Renal cortical epithelial cell (primary cell): ENCODE measurements around the gene SLC35F1. TPM values are rescaled to one million over a fixed set of nuclear protein-coding genes. Genes with fewer than 3 reads are reported as not detected.
A peak's percentile ranks its signal among the peaks of the same experiment; 100 is the strongest.

ENCODE experiments used
- DNase-seq: peaks from one replicate; pipeline ENCODE4 v3.0.0-alpha.2; 2011; ENCODE audit warnings: low read depth
- total RNA-seq: library from RNA; depleted of rRNA; stranded (reverse); fragments of >200 nt; gene quantifications from 2 replicates; pipeline ENCODE4 v1.2.3, GENCODE V29; 2014

SLC35F1 gene
- total RNA-seq, 1 donor from 2014 or later, result 0.05 TPM

DNA sequence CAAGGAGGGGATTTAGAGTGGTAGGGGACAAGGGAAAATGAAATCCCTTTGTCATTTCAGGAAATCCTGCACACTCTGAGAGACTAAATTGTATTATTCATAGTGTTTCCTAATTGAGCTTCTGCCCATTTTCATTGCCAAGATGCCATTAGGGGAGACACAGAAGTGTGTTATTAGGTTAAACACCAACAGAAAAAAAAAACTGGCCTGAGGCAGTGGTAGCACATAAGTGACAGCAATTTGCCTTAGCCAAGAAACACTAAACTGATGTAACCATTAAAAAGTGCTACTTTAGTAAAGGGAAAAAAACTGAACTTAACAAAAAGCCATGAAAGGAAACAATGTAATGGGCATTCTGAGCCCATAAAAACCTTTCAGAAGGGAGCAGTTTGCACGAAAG is 370.6 kb downstream of the SLC35F1 start:
- DNase-seq, result peak; percentile 34

DNA sequence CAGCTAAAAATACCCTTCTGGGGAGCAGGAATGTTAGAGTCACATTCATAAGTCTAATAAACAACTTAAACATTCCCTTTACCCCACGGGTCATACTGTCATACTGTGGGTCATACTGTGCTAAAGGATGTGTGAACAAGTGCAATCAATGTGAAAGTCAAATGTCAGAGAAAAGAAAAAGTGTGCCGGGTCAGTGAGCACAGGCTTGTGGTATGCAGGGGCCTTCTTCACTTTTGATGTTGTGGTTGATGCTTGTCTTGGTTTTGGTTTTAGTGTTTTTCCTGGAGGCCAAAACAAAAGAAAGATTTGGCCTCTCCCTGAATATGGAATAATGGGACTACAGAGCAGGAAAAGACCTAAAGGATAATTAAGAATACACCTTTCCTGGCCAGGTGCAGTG is 373.1 kb downstream of the SLC35F1 start:
- DNase-seq, result peak; percentile 19

DNA sequence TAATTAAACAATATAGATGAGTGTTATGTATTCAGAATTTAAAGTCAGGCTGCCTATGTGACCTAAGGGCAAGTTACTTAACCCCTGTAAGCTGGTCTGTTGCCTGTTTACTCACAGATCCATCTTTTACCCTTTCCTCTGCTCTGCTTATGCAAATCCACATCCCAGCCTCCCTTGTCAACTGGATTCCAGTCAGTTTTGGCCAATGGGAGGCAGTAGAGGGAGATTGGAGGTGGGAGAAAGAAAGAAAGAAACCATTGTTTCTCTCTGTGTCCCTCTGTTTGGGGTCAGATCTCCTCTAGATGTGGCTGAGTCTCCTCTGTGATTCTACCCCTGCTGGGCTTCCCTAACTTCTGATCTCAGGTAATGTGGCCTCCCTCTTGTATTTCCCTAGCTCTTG is 374.2 kb downstream of the SLC35F1 start:
- DNase-seq, result no peak

DNA sequence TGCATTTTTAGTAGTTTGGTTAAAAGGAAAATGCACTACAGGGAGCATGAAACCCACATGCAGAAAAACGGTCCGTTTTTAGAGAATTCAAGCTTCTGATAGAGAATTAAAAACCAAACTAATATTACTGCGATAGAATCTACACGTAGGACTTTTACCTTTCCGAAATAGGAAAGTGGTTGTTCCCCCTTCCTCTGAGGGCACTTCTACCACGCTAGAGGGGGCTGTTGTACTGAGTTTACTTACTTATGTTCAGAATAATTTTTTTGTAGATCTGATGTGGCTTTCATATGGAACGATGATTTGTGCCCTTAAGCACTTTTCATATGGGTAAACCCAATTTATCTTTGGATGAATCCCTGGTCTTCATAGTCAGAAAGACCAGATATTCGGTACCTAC is 376.7 kb downstream of the SLC35F1 start:
- peak; percentile 47 for DNase-seq

DNA sequence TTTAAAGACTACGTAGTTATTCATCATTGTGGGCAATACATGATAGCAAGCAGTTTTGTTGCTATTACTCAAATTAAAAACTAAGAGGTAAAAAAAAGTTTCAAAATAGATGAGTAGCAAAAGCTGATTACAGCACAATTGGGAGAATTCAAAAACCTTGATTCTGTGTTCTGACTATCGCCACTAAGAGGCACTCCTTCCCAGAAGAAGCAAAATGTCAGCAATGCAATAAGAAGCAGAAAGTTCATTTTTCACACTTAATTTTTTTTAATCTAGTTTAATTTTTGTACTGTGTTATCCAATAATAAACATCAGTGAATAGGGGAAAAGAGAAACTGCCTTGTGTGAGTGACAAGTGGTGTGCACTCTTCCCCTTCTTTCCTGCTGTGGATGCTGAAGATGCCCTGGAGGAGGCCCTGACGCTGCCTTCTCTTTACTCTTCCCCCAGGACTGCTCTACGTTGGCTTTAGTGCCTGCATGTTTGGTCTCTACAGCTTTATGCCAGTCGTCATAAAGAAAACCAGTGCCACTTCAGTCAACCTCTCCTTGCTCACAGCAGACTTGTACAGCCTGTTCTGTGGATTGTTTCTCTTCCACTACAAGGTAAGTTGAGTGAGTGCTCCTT is 377.8 kb downstream of the SLC35F1 start:
- DNase-seq, result peak; percentile 5

DNA sequence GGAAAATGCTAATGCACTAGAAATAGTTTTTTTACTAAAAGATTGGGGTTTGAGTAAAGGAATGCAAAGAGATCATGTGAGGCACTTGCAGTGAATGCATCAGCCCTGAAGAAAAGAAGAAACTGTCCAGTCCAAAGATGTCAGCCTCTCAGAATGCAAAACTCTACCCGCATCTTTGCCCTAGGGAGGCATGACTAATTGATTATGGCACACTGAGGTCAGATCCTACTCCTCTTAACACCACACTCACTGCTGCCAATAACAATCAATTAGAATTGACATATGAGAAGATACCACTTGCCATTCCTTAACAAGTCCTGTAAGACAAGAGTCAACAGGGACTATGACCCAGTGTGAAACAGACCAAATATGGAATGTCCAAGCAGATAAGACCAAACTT is 378.7 kb downstream of the SLC35F1 start:
- no peak for DNase-seq

DNA sequence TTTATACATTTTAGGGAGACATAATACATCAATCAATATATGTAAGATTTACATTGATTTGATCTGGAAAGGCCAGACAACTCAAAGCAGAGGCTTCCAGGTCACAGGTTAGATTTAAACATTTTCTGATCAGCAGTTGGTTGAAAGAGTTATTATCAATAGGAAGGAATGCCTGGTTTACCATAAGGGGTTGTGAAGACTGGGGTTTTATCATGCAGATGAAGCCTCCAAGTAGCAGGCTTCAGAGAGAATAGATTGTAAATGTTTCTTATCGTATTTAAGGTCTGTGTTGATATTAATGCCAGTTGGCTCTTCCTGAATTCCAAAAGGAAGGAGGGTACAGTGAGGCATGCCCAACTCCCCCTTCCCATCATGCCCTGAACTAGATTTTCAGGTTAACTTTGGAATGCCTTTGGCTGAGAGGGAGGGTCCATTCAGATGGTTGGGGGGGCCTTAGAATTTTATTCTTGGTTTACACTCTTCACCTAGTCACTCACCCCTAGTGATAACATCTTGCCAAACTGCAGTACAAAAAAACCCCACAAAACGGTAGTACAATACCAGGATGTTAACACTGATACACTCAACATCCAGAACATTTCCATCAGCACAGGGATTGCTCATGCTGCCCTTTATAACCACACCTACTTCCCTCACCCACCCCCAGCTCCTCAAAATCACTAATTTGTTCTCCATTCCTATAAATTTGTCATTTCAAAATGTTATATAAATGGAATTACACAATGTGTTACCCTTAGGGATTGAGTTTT is 381.5 kb downstream of the SLC35F1 start:
- DNase-seq, result no peak

DNA sequence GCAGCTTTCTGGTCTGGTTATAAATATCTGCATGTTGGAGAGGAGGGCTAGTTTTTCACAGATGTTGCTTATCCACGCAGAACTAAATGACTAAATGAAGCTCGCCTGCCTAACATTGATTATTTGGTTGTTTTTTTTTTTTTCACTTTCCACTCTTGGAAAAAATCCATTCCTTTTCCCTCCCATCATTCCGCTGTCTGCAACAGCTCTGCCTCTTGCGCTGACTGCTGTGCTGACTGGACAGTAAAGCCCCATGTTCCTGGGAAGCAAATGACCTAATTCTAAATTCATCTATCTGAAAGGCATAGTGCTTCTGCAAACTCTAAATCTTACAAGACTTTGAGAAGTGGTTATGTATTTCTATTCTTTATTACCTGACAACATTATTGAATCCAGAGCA is 385.5 kb downstream of the SLC35F1 start:
- DNase-seq, result no peak

DNA sequence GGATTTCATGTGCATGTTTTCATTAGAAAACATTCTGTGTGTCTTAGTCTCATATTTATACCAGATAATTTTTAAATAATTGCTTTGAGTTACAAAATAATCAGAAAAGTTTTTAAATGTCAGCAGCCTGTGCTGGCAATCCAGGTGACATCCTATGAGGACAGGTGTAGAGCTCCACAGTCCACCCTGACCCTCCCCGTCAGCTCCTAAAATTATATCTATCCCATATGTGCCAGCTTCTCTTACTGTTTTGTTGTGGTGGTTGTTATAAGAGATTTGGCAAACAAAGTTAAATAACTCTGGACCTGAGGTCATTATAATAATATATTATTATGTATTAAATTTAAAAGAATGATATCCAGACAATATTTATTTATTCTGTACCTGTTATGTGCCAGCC is 387.8 kb downstream of the SLC35F1 start:
- no peak for DNase-seq

DNA sequence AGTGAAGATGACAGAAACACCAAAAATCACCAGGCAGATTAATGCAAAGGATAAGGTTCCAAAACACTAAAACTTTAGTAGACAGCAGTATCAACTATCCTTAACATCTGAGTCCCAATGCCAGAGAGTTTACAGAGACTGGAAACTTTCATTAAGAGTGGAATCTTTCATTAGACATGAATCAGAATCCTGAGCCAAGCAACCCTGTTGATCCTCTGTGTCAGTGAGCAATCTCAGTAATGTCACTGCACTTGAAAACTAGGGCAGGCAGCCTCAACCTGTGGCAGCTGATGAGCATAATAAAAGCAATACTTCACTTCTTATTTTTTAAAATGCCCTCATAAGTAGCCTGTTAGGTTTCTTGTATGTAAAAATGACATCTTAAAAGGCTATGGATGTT is 388.3 kb downstream of the SLC35F1 start:
- no peak for DNase-seq

DNA sequence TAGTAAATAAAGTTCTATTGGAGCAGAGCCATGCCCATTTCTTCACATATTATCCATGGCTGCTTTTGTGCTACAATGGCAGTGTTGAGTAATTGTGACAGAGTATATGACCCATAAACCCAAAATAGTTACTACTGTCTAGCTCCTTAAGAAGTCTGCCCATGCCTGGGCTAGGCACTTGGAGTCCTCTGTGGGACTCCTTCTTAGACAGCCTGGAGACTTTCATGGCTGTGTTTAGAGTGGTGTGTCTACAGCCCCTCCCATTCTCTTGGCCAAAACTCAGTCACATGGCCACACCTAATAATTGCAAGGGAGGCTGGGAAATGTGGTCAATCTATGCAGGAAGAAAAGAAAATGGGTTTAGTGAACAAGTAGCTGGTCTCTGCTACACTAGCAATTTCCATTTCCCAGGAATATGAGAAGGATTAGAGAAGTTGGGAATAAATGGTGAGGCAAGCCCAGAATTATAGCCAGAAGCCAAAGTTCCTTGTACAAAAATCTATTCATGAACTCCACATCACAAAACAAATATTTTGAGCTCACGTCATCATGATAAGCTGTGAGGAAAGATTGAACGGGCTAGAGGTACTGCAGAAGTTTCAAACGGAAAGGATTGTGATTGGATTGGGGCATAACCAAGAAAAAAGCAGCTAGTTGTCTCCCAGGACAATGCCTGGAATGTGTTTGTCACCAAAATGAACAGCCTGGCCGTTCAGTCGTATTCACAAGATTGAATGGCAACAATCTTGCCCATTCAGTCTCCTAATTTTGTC is 389.3 kb downstream of the SLC35F1 start:
- no peak for DNase-seq

DNA sequence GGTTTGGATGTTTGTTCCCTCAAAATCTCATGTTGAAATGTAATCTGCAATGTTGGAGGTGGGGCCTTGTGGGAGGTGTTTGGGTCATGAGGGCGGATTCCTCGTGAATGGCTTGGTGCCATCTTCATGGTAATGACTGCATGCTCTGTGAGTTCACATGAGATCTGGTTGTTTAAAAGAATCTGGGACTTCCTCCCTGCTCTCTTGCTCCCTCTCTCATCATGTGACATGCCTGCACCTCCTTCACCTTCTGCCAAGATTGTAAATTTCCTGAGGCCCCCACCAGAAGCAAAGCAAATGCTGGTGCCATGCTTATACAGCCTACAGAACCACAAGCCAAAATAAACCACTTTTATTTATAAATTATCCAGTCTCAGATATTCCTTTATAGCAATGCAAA is 390.8 kb downstream of the SLC35F1 start:
- DNase-seq, result no peak

DNA sequence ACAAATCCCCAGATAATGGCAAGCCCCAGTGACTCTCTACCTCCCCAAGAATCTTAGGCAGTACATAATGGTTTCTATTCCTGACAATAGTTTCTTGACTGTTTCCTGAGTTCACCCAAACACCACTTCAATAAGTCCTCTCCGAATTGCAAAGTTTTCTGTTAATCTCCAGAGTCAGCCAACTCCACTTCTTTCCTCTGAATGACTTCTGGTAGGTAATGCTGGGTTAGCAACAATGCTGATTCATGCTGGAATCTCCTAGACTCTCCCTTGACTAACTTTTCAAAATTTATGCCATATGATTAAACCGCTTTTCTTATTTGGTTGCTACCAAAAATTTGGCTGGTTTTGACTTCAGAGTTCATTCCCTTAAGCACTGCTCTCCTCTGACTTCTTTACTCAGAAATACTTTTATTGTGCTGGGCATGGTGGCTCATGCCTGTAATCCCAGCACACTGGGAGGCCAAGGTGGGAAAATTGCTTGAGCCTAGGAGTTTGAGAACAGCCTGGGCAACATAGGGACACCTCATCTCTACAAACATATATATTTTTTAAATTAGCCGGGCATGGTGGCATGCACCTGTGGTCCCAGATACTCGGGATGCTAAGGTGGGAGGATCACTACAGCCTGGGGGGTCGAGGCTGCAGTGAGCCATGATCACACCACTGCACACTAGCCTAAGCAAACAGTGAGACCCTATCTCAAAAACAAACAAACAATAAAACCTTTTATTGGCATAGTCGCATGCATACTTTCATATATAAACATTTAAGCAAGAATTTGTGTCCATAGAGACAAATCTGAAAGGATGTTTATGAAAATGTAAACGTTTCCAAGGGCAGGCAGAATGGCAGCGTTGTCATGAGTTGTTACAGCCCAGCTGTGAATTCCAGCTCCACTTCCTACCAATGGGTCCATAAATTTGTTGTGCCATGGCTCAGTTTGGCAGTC is 391.7 kb downstream of the SLC35F1 start:
- no peak for DNase-seq

DNA sequence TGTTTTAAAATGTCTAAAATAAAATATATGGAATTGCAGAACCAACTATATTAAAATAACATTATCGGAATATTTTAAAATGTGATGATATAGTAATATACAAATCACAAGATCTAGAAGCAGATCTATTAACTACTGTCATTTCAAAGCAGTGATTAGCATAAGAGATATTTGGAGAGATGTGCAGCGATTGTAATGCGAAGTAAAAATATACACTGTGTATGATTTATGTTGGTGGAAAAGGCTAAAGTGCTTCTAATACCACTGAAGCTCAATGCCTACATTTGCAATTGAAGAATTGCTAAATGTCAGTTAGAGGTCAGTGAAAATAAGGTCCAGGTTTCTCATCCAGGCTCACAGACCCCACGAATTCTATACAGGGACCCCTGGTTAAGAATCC is 392.4 kb downstream of the SLC35F1 start:
- DNase-seq, result no peak

DNA sequence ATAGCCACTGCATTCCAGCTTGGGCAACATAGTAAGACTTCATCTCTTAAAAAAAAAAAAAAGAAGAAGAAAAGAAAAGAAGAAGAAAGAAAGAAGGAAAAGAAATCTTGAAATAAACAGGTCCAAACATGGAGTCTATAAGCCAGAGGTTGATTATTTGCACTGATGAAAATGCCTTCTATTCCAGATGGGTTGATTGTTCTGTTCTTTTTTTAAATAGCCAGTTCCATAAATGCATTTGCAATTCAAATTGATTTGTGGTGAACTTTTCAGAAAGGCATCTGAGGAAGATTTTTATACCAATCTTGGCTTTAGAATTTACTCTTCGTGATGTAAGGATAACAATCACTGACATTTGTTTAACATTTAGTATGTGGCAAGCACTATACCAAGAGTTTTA is 397.3 kb downstream of the SLC35F1 start:
- DNase-seq, result no peak

DNA sequence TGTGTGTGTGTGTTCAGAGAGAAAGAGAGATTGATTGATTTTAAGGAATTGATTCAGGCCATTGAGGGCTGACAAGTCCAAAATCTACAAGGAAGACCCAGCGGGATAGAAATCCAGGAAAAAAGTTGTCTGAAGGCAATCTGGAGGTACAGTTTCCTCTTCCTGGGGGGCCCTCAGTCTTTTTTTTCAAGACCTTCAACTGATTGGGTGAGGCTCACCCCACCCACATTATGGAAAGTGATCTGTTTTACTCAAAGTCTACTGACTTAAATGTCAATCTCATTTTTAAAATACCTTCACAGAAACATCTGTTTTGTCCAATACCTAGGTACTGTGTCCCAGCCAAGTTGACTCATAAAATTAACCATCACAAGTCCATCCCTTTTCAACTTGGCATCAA is 398.0 kb downstream of the SLC35F1 start:
- DNase-seq, result no peak

DNA sequence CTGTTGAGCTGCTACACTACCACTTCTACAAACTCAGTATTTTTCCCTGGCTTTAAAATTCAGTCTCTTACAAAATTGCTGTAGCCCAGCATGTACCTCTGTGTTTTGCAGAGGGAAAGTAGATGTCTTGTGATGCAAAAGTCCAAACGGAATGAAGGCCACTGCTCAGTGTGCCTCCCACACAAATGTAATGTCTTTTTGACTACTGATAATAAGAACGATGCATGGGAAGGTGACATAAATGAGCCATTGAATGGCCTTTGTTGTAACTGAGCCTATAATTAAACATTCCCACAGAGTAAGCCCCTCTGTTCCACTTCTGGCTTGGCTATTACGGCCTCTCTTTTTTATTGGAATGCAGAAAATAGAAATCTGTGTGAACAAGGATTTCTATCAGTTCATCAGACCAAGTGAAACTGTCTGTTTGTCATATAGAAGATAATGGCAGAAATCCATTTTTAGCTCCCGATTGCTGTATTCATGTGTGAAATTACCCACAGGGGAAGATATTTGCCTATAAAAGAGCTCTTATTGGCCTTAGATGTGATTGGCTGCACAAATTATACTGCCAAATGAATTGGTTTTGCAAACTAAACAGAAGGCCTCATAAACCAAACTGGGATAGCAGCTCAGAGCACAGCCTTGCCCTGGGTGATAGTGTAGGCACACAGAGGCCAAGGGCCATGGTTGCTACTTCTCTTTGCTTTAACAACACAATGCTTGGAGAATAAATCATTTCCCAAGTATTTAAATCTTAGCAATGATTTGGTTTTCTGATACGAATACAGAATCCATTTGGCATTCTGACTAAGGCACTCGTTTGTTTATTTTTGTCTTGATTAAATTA is 399.6 kb downstream of the SLC35F1 start:
- DNase-seq, result no peak

DNA sequence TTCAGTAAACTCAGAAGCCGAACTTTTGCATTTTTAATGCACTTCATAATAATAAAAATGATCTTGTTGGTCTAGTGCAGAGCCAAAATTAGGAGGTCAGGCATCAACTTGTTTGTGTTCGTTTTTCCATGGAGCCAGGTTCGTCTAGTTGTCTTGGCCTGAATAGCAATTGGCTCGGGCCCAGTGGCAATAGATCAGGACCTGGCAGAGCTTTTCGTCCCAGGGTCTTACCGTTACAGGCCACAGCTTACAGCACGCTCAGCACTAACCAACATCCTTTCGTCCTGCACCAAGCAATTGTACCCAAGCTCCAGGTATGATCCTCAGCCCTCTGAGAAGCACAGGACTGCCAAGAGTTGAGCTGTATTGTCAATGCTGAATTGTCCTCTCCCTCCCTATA is 400.5 kb downstream of the SLC35F1 start:
- no peak for DNase-seq

DNA sequence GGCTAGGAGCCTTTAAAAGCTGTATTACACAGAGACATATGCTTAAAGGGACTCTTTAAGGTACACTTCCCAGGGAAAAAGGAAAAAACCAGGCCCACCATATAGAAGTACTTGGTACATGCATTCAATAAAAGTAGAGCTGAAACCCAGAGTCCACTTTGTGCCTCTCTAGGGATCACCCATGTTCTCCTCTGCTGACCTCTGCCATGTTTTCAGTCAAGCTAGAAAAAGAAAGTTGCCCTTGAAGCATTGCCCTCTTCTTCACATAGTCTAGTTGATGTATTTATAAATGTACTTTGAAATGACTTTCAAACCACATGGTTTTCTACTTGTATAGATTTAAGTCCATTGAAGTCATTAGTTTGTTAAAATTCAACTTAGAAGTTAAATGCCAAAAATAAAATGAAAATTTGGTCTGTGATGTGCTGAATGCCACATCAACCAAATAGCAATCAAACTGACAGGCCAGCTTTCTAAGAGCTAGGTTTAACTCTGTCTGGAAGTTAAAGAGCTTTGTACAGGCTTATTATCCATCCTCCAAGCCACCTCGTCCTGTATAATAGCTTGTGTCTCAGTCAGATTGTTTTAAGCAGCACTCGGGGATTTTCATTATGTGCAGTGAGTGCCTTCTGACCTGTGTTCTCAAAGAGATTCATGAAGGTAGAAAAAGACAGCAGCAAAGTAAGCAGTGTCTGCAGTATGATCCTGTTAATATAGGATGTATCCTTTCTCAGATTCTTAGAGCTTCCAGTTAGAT is 402.5 kb downstream of the SLC35F1 start:
- DNase-seq, result no peak

DNA sequence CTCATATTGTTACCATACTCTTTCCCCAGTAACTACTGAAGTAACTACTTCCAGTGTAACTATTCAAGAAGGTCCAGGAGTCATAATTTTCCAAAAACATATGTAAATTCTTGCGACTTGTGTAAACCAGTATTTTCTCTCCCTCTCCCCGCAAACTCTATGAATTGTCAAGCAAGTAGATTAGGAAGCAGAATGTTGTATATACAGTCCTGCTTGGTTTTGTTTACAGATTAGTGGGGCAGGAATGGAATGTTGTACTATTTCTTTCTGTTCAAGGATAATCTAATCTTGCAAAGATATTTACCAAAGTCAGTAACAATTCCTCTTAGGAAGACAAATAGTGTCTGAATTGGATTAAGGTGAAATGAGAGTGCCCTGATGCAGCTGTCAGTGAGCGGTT is 406.1 kb downstream of the SLC35F1 start:
- DNase-seq, result no peak
